KOPT-K1 (cell line): ENCODE measurements around the gene OR3A3.
"Not testable (repeated sequence)": the region's sequence is repeated elsewhere in the genome, so short reads cannot be mapped to it uniquely, and the experiment has no call there.

ENCODE experiments used
- H3K27ac ChIP-seq: fragments of 200-600 bp; sonication (generic); 2 replicates; pipeline ENCODE4 v1.5.1; 2016; ENCODE audit warnings: antibody characterized with exemption, mild to moderate bottlenecking, low read depth, low read length; ENCODE audit not compliant: poor library complexity, severe bottlenecking
- H3K36me3 ChIP-seq: fragments of 200-600 bp; sonication (generic); 2 replicates; pipeline ENCODE4 v1.5.1; 2017; ENCODE audit warnings: antibody characterized with exemption, mild to moderate bottlenecking, low read length, moderate library complexity; ENCODE audit not compliant: insufficient read depth
- H3K9me3 ChIP-seq: fragments of 200-600 bp; sonication (generic); 2 replicates; pipeline ENCODE4 v1.5.1; 2017; ENCODE audit warnings: antibody characterized with exemption, low read length, mild to moderate bottlenecking; ENCODE audit not compliant: insufficient read depth, poor library complexity, severe bottlenecking

OR3A3 gene

DNA sequence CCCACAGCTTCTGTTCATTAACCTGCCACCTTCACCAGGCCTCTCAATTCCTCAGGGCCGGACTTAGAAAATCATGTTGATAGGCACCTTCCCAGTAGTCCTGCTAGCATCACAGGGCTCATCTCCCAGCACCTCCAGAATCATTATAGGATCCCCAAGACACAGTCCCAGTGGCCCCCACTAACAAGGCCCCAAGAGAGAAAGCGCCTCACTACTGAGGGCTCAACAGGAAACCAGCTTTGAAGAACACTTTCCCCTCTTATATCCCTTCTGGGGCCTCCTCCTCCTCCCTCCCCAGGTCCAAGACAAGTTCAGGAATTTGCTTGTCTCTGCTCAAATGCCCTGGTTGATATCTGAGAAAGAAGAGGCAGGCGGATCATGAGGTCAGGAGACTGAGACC lies at the start of gene OR3A3:
Gene OR3A3 (plus strand): TSS at position 301 of the 400 bp plus-strand sequence.
- H3K9me3 ChIP-seq = peaks cover 7% of the 10 kb centered on the region
- H3K27ac ChIP-seq = no peak within 1 kb of the TSS
- no peaks in the 10 kb centered on the region for H3K36me3 ChIP-seq

DNA sequence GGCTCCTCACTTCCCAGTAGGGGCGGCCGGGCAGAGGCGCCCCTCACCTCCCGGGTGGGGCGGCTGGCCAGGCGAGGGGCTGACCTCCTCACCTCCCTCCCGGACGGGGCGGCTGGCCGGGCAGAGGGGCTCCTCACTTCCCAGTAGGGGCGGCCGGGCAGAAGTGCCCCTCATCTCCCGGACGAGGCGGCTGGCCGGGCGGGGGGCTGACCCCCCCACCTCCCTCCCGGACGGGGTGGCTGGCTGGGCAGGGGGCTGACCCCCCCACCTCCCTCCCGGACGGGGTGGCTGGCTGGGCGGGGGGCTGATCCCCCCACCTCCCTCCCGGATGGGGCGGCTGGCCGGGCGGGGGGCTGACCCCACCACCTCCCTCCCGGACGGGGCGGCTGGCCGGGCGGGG lies 40.0 kb upstream of the OR3A3 start:
- not testable (repeated sequence) for H3K27ac ChIP-seq, H3K9me3 ChIP-seq, H3K36me3 ChIP-seq

DNA sequence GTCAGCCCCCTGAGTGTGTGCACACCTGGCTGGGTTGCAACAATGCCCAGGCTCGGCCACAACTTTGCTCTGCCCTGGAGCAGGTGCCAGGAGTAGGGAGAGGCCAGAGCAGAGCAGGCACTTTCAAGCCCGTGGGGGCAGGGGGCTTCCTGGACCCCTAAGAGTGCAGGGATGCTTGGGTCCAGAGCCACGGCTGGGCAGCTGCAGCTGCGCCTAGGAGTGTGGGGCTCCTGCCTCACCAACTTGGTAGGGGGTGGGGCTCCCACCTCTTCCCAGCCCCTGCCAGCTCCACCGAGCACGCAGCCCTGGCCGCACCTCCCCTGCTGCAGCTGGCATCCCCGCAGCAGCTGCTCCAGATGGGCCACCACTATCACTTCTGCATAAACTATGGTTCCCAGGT lies 32.8 kb upstream of the OR3A3 start:
- Histone ChIP-seq H3K27ac (no peak overlapping the region), H3K36me3 (no peaks in the 10 kb centered on the region), H3K9me3 (no peaks in the 10 kb centered on the region)

DNA sequence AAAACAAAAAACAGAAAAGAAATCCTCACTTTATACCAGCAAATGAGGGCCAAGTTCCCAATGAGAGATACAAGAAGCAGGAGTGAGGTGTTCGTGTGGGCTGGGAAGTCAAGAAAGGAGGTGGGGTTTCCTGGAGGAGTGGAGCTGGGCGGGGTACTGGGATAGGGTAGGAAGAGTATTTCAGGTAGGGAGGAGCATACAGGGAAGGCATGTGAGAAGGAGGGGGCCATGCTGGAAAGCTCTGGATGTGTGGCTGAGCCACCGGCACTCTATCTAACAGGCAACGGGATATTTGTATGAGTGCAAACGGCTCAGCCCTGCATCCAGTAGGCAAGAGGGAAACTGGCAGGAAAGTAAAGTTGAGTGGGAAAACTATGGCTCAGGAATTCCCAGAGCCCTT lies 29.2 kb upstream of the OR3A3 start:
- H3K36me3 ChIP-seq = no peaks in the 10 kb centered on the region
- H3K9me3 ChIP-seq = no peaks in the 10 kb centered on the region
- H3K27ac ChIP-seq = no peak overlapping the region

DNA sequence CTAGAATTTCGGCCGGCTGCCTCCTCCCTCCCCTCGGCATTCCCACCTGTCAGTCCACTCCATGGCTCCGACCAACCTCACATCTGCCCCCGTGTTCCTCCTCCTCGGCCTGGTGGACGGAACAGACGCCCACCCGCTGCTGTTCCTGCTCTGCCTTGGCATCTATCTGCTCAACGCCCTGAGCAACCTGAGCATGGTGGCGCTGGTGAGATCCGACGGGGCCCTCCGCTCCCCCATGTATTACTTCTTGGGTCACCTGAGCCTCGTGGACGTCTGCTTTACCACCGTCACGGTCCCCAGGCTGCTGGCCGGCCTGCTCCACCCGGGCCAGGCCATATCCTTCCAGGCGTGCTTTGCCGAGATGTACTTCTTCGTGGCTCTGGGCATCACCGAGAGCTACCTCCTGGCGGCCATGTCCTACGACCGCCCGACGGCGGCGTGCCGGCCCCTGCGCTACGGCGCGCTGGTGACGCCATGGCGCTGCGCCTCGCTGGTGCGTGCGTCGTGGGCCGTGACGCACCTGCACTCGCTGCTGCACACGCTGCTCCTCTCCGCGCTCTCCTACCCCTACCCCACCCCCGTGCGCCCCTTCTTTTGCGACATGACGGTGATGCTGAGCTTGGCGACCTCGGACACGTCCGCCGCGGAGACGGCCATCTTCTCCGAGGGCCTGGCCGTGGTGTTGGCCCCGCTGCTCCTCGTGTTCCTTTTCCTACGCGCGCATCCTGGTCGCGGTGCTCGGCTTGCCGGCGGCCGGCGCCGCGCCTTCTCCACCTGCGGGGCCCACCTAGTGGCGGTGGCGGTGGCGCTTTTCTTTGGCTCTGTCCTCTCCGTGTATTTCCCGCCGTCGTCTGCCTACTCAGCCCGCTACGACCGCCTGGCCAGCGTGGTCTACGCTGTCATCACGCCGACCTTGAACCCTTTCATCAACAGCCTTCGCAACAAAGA lies 25.0 kb upstream of the OR3A3 start, which contains the start of gene OR3A2:
Gene OR3A2 (minus strand): TSS at position 440 of the 948 bp plus-strand sequence.
- Histone ChIP-seq H3K27ac (no peak within 1 kb of the TSS), H3K9me3 (peaks cover 3% of the 10 kb centered on the region), H3K36me3 (no peaks in the 10 kb centered on the region)

DNA sequence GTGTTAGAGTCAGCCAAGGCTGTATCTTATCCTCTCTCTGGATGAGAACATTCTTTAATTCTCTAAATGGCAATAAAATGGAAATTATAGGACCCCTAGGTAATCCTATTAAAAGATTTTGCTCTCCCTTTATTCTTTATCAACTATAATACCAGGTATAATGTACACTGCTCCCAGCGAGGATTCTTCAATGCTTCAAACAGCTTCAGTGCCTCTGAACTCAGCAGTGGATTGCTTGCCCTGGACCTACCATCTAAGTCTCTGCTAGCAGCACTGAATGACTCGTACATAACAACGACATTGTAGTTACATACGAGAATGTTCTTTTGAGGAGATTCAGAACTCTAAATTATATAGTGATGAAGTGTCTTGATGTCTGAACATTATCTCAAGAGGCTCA lies 21.4 kb upstream of the OR3A3 start:
- H3K36me3 ChIP-seq = no peaks in the 10 kb centered on the region
- H3K9me3 ChIP-seq = peaks cover 3% of the 10 kb centered on the region
- H3K27ac ChIP-seq = no peak overlapping the region

DNA sequence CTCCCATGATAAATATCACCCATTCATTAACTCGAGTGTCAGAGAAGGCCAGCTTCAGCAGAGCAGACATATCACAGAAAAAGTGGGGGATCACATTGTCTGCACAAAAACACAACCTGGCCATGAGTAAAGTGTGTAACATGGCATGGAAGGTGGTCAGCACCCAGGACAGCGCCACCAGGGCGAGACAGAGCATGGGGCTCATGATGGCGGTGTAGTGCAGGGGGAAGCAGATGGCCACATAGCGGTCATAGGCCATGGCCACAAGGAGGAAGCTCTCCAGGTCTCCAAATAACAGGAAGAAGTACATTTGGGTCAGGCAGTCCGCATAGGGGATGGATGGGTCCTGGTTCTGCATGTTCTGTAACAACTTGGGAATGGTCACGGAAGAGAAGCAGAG lies 13.4 kb upstream of the OR3A3 start:
- H3K9me3 ChIP-seq, H3K36me3 ChIP-seq, H3K27ac ChIP-seq: not testable (repeated sequence)

DNA sequence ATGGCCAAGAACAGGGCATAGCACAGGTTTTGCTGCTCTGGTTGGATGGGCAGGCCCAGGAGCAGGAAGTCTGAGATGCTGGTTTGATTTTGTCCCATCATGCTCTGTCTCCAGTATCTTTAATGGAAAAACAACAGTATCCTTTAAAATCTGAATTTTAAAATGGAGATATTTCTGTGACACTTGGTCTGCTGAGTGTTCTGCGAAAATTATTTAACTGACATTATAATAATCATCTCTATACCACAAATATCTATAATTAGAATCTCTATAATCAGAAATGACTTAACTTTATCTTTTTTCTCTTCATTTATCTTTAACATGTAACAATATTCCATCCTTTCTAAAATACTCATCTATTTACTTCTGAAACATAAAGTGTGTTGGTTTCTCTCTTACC lies 12.9 kb upstream of the OR3A3 start, which contains the start of gene OR1E1:
Gene OR1E1 (minus strand): TSS at position 101 of the 400 bp plus-strand sequence. CDS start 0 bp downstream, at position 101.
- no peaks in the 10 kb centered on the region for H3K9me3 ChIP-seq
- H3K27ac ChIP-seq = no peak within 1 kb of the TSS
- no peaks in the 10 kb centered on the region for H3K36me3 ChIP-seq

DNA sequence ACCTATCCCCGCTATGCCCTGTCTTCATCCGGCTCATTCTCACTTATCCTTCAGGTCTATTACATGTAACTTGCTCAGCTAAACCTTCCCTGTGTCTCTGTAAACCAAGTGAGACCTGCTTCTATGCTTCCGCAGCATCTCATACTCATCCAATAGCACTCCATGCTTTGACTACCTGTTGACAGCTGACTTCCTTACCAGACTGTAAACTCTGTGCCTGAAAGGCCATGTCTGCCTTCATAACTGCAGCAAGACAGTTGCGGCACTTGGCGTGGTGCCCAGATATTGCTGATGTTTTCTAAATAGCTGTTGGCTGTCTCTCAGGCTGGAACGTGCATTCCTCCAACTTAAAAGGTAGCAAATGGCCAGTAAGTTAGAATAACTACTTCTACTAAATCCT lies 11.1 kb upstream of the OR3A3 start:
- Histone ChIP-seq H3K36me3 (no peaks in the 10 kb centered on the region), H3K9me3 (no peaks in the 10 kb centered on the region), H3K27ac (no peak overlapping the region)

DNA sequence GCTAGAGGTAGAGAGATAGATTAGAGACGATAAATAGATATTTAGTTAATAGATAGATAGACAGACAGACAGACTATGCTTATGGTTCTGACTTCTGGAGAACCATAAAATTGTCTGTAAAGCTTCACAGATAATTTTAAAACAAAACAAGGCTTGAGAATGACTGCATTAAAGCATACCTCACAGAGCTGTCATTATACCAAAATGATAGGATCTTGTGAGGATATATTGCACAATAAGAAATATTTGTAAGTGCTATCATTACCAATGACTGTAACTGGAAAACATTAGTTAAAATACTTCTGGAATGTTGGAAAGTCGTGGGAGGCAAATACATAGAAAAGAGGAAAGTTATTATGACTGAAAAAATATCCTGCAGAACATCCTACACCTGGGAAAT lies 9.4 kb upstream of the OR3A3 start:
- no peaks in the 10 kb centered on the region for H3K9me3 ChIP-seq
- H3K27ac ChIP-seq = no peak overlapping the region
- no peaks in the 10 kb centered on the region for H3K36me3 ChIP-seq

DNA sequence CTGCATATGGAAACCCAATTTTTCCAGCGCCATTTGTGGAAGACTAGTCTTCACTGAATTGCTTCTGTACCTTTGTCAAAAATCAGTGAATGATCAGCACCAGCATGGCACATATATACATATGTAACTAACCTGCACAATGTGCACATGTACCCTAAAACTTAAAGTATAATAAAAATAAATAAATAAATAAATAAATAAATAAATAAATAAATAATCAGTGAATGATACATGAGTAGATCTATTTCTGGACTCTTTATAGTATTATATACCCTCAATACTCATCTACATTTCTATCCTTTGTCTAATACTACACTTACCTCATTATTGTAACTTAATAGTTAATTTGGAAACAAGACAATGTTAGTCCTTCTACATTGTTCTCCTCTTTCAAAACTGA lies 7.3 kb upstream of the OR3A3 start:
- not testable (repeated sequence) for H3K9me3 ChIP-seq, H3K36me3 ChIP-seq, H3K27ac ChIP-seq

DNA sequence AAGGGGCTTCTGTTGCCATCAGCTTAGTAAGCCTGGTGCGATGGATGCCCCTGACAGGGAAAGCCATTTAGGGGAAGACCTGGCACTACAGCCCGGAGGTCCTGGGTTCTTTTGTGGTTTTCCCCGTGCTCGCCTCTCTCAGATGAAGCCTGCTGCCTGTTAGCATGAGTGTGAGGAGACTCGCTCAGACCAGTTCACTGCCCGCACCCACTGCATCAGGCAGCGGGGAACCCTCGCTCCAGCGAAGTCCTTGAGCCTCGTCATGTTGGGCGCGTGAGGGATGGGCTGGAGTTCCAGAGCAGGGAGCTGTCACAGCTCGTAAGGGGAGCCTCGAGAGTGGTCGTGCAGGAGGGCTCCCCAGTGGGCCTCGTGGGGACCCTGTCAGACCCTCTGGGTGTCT lies 1.0 kb downstream of the OR3A3 start:
- not testable (repeated sequence) for H3K9me3 ChIP-seq, H3K27ac ChIP-seq, H3K36me3 ChIP-seq

DNA sequence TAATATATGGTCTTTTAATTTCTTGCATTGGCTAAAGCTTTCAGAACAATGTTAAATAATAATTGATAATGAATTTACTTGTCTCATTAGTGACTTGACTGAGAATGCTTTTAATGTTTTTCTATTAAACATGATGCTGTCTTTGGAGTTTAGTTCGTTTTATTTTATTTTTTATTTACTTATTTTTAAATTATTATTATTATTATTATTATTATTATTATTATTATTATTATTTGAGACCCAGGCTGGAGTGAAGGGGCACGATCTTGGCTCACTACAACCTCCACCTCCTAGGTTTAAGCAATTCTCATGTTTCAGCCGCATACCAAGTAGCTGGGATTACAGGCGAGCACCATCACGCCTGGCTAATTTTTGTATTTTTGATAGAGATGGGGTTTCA lies 4.4 kb downstream of the OR3A3 start:
- no peaks in the 10 kb centered on the region for H3K36me3 ChIP-seq
- H3K9me3 ChIP-seq = no peaks in the 10 kb centered on the region
- H3K27ac ChIP-seq = no peak overlapping the region

DNA sequence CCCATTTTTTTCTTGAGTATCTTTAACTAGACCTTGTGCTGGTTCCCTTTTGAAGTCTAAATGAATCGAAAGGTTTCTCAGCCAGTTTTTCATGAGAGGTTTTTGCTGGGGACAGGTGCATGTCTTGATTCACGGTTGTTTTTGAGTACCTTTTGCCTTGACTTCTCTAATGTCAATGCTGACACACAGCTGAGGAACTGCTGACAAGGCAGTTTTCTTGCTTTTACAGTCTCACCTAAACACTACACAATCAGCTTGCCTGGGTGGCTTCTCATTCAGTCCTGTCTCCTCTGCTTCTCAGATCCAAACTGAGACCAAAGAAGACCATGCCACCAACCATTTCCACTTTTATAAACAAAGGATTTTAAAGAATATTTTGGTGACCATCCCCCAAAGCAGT lies 7.1 kb downstream of the OR3A3 start:
- H3K9me3 ChIP-seq = no peaks in the 10 kb centered on the region
- no peak overlapping the region for H3K27ac ChIP-seq
- H3K36me3 ChIP-seq = no peaks in the 10 kb centered on the region

DNA sequence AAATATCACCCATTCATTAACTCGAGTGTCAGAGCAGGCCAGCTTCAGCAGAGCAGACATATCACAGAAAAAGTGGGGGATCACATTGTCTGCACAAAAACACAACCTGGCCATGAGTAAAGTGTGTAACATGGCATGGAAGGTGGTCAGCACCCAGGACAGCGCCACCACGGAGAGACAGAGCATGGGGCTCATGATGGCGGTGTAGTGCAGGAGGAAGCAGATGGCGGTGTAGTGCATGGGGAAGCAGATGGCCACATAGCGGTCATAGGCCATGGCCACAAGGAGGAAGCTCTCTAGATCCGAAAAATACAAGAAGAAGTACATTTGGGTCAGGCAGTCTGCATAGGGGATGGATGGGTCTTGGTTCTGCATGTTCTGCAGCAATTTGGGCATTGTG lies 22.0 kb downstream of the OR3A3 start:
- not testable (repeated sequence) for H3K9me3 ChIP-seq, H3K36me3 ChIP-seq, H3K27ac ChIP-seq

DNA sequence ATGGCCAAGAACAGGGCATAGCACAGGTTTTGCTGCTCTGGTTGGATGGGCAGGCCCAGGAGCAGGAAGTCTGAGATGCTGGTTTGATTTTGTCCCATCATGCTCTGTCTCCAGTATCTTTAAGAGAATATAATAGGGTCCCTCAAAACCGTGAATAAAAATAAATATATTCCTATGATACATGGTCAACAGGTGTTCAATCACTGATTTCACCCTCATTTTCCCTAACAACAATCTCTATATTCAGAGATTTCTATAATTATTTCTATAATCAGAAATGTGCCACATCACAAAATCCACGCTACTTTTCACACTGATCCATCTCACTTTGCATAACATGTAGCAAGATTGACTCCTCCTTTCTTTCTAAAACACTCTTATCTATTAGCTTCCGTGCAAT lies 22.6 kb downstream of the OR3A3 start, which contains the start of gene OR1E2:
Gene OR1E2 (minus strand): TSS at position 101 of the 400 bp plus-strand sequence. CDS start 0 bp downstream, at position 101.
- Histone ChIP-seq H3K27ac (no peak within 1 kb of the TSS), H3K36me3 (no peaks in the 10 kb centered on the region), H3K9me3 (peaks cover 3% of the 10 kb centered on the region)
